ENCODE results near the gene C1QL2.

Gene C1QL2

DNA sequence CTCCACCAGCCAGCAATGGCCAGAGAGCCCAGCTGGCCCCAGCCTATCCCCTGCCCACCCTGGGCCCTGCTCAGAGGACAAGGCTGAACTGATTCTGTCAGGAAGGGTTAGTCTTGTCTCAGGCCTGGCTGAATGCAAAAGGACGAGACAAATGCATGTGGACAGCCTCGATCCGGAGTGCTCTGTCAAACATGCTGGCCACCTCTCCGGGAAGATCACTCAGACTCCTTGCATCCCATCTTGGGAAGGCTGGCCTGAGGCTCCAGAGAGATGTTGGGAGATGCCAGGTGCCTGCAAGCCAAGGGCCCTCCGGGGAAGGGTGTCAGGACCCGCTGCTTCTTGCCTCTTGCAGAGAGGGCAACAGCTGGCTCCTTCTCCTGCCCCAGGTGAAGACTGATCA is 20.2 kb upstream of the C1QL2 start:
- DNase-seq, result no peak

DNA sequence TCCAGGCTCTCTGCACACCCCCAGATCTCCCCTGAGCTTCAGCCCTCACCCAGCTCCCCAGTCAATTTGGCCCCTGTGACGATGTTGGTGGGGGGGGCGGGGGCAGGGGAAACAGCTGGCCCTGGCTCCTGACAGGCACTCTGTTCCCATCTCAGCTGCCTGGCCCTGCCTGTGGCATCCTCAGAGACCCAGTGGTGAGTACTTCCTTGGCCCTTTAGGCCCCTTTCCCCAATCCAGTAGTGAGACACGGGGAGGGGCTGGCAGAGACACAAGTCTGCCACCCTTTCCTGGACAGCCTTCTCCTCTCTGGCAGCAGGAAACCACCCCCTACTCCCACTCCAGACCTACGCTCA is 19.3 kb upstream of the C1QL2 start:
- no peak for DNase-seq

- DNase-seq, result no peak
Observed at GRCh38 chr2:119177171-119177837, 18.8 kb upstream of the C1QL2 start.

GRCh38 chr2:119175517-119175916 is 17.0 kb upstream of the C1QL2 start:
- no peak for DNase-seq

DNA sequence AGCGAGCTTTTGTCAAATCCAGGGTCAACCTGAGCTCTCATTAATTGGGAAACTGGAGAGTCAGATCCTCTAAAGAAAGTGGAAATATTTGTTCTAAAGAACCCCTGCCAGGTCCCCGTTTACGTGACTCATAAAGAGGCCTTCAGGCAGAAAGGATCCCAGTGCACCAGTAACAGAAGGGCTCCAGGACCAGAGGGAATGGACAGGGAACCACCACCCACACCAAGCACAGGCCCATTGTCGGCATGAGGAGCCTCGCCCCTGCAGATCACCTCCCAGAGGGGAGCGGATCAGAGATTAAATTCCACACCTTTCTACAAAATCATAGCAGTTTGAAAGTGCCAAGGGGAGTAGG is 16.4 kb upstream of the C1QL2 start:
- DNase-seq, result no peak

- DNase-seq, result no peak
Observed at GRCh38 chr2:119174216-119174992, 15.9 kb upstream of the C1QL2 start.

GRCh38 chr2:119173556-119174060 is 15.1 kb upstream of the C1QL2 start:
- DNase-seq, result no peak

GRCh38 chr2:119170504-119170903 is 12.0 kb upstream of the C1QL2 start:
- DNase-seq, result no peak

DNA sequence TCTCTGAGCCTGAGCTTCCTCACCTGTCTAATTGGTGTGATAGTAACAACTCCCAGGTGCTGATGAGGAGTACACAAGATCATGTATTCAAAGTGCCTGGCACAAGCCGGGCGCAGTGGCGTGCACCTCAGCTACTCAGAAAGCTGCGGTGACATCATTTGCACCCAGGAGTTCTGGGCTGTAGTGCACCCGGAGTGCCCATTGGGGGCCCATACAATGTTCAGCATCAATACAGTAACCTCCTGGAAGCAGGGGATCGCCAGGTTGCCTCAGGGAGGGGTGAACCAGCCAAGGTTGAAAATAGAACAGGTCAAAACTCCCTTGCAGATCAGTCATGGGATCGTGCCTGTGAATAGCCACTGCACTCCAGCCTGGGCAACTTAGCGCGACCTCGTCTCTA is 11.2 kb upstream of the C1QL2 start:
- DNase-seq, result no peak

DNA sequence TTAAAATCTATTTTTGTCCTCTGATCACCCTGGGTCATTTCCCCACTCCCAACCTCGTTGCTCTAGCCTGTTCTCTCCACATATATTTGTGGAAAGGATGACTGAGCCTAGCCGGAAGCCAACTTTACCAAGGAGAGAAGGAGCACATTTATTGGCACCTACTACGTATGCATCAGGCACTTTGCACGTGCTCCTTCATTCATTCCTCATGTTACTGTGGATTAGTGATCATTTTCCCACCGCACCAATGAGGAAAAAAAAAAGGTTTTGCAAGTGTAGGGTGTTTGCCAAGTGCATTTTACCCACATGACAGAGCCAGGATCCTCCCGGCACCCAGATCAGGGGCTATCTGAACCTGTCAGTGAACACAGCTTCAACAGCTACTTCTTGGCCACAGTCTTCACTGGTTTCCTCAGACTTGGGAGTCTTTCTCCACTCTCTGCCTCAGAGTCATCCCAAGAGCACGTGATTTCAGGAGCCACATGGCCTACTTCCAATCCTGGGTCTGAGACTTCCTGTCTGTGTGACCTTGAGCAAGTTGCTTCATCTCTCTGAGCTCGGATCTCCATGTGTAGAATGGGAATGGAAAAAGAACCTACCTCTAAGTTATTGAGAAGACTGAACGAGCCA is 1.9 kb upstream of the C1QL2 start:
- DNase-seq, result no peak

GRCh38 chr2:119157850-119158511 is 570 bp downstream of the C1QL2 start:
- no peak for DNase-seq

GRCh38 chr2:119156891-119157773 is 1.4 kb downstream of the C1QL2 start:
- no peak for DNase-seq

DNA sequence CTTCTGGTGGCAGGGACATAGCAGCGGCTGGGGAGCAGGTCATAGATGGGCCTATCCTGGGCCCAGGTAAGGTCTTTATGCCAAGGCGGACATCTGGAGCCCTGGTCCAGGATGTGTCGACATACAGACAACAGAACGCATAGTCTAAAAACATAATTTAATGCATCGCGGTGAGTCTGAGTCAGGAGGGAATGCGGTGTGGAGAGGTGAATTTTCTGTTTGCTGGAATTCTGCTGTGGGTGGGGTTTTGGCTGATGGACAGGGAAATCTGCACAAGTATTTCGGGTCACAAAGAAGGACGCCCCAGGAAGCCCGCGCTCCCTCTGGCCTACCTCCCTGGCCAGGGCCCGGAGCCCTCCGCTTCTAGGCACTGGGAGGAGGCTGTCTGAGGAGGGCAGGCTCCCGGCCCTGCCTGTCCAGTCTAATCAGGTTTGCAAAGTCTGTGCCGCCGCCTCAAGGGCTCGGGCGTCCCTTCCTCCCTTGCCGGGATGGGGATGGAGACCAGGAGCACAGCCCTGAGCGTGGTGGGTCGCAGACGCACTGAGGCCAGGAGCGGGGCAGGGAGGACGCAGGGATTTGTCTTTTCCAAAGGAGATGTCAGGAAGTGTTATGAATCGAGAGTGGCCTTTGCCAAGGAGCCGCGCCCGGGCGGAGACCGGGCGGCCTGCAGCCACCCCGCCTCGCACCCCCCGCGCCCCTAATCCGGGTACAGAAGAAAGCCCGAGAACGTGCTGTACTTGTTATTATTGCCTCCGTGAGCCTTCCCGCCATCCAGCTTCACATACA is 2.3 kb downstream of the C1QL2 start:
- DNase-seq, result no peak

- no peak for DNase-seq
Observed at GRCh38 chr2:119155633-119156032, 2.9 kb downstream of the C1QL2 start.

GRCh38 chr2:119154076-119154475 is 4.5 kb downstream of the C1QL2 start:
- no peak for DNase-seq

- DNase-seq, result no peak
Observed at GRCh38 chr2:119149611-119150010, 8.9 kb downstream of the C1QL2 start.

GRCh38 chr2:119147776-119148715 is 10.5 kb downstream of the C1QL2 start:
- DNase-seq, result no peak

- DNase-seq, result no peak
Observed at GRCh38 chr2:119144806-119145205, 13.7 kb downstream of the C1QL2 start.

- no peak for DNase-seq
Observed at GRCh38 chr2:119142824-119143223, 15.7 kb downstream of the C1QL2 start.

DNA sequence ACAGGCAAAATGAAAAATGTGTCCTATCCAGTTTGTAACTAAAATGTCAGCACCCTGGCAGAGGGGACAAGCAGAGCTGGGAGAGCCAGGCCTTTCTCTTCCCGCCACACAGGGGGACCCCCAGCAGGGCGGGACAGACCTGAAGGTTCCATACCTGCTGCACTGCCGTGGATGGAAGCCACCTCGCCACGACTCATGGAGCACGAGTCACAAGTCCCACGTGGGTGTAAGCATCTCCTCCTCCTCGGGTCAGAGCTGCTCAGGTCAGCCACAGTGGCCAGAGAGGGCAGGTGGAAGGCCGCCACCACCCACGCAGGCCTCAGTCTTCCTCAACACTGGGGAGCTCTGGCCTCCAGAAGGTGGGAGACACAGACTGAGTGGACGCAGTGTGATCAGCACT is 21.0 kb downstream of the C1QL2 start:
- DNase-seq, result no peak

- no peak for DNase-seq
Observed at GRCh38 chr2:119136872-119137271, 21.7 kb downstream of the C1QL2 start.
